Gastroesophageal sphincter (tissue), 4 donors: ENCODE measurements around the gene KRT35. TPM values are rescaled to one million over a fixed set of nuclear protein-coding genes. Genes with fewer than 3 reads are reported as not detected.
"Not testable (repeated sequence)": the region's sequence is repeated elsewhere in the genome, so short reads cannot be mapped to it uniquely, and the experiment has no call there.

ENCODE experiments used
- ATAC-seq: fragments of 150-250 bp; one replicate; pipeline ENCODE4 v1.9.1; 2016; ENCODE audit warnings: mild to moderate bottlenecking, moderate library complexity
- H3K27ac ChIP-seq, 4 donors: fragments of 200-600 bp; sonication (generic) in 3 of 4; 1 replicate in 3 of 4; 2 replicates in 1 of 4; pipeline ENCODE4 v1.5.1; 2016 to 2019
- H3K27me3 ChIP-seq: fragments of 200-600 bp; sonication (generic); one replicate; pipeline ENCODE4 v1.5.1; 2019
- H3K36me3 ChIP-seq, 2 donors: fragments of 200-600 bp; sonication (generic); one replicate each; pipeline ENCODE4 v1.5.1; 2019; ENCODE audit warnings: control low read depth in 1 of 2
- H3K4me1 ChIP-seq, 3 donors: fragments of 200-600 bp; sonication (generic); 1 replicate in 2 of 3; 2 replicates in 1 of 3; pipeline ENCODE4 v1.5.1; 2016 to 2019; ENCODE audit warnings: control low read depth in 2 of 3
- H3K4me3 ChIP-seq, 2 donors: fragments of 200-600 bp; sonication (generic); one replicate each; pipeline ENCODE4 v1.5.1; 2019; ENCODE audit warnings: mild to moderate bottlenecking in 1 of 2, moderate library complexity in 1 of 2
- H3K9me3 ChIP-seq, 3 donors: fragments of 200-600 bp; sonication (generic); one replicate each; pipeline ENCODE4 v1.5.1; 2017 to 2019; ENCODE audit warnings: control low read depth in 2 of 3
- CTCF ChIP-seq, 4 experiments: fragments of 200-600 bp in 2 of 4; fragments of 450-650 bp in 2 of 4; sonication (generic) in 1 of 4; IDR thresholded peaks; one replicate each; pipeline ENCODE4 v1.5.1; 2017 to 2019; ENCODE audit warnings: antibody characterized with exemption in 4 of 4, mild to moderate bottlenecking in 2 of 4, moderate library complexity in 2 of 4
- EP300 ChIP-seq: sonication (generic); formaldehyde crosslinking; IDR thresholded peaks from one replicate; pipeline ENCODE4 v1.6.1; 2017; ENCODE audit warnings: antibody characterized with exemption, mild to moderate bottlenecking
- POLR2A ChIP-seq, 2 donors: fragments of 450-650 bp; IDR thresholded peaks; one replicate each; pipeline ENCODE4 v1.6.1; 2017; ENCODE audit warnings: antibody characterized with exemption in 2 of 2, mild to moderate bottlenecking in 2 of 2, moderate library complexity in 1 of 2
- POLR2AphosphoS5 ChIP-seq: sonication (generic); formaldehyde crosslinking; IDR thresholded peaks from one replicate; pipeline ENCODE4 v1.6.1; 2017; ENCODE audit warnings: antibody characterized with exemption
- WGBS, 2 donors: methylation state at CpG; one replicate each; pipeline ENCODE4 v1.1.5; 2018; ENCODE audit warnings: low coverage in 1 of 2; 5-methylcytosine and 5-hydroxymethylcytosine counted together
- total RNA-seq, 4 donors: library from RNA; depleted of rRNA; stranded (reverse); fragments of >200 nt; gene quantifications; one replicate each; pipeline ENCODE4 v1.1.0, GENCODE V29; 2016

KRT35 gene
- total RNA-seq, 4 donors from 2014 or later, result not detected

- 28 to 72% methylated on average over 3 to 5 of the region's 5 CpGs for WGBS, 2 donors
- no peaks in the 10 kb centered on the region for H3K27me3 ChIP-seq
- no peaks in the 10 kb centered on the region for H3K9me3 ChIP-seq
- no peak overlapping the region for H3K27ac ChIP-seq
- no peak for ATAC-seq
- H3K36me3 ChIP-seq, result no peaks in the 10 kb centered on the region
- H3K4me3 ChIP-seq, result no peak overlapping the region
- TF ChIP-seq CTCF (IDR thresholded peaks at IDR 0.05) (no peak), POLR2AphosphoS5 (no peak), POLR2A (IDR thresholded peaks at IDR 0.05) (no peak), EP300 (no peak)
- peaks cover 0 to 8% (median 0%) of the 10 kb centered on the region in 3 donors for H3K4me1 ChIP-seq
Measured at GRCh38 chr17:41434415-41434814, 46.5 kb downstream of the KRT35 start.

- WGBS, 2 donors, result 35 to 45% methylated on average over 2 to 4 of the region's 4 CpGs
- Histone ChIP-seq H3K4me3 (no peak overlapping the region), H3K27me3 (no peaks in the 10 kb centered on the region), H3K4me1 (peaks cover 0 to 8% (median 0%) of the 10 kb centered on the region in 3 donors), H3K27ac (no peak overlapping the region), H3K9me3 (no peaks in the 10 kb centered on the region), H3K36me3 (no peaks in the 10 kb centered on the region)
- ATAC-seq, result no peak
- TF ChIP-seq POLR2A (IDR thresholded peaks at IDR 0.05) (no peak), CTCF (IDR thresholded peaks at IDR 0.05) (no peak), EP300 (no peak), POLR2AphosphoS5 (no peak)
Measured at GRCh38 chr17:41434005-41434404, 46.9 kb downstream of the KRT35 start.

- TF ChIP-seq POLR2A (IDR thresholded peaks at IDR 0.05), result no peak
- no peak for TF ChIP-seq EP300
- no peak for TF ChIP-seq POLR2AphosphoS5
- TF ChIP-seq CTCF (IDR thresholded peaks at IDR 0.05), result no peak
- no peaks in the 10 kb centered on the region for H3K9me3 ChIP-seq
- 43 to 45% methylated on average over 4 of the region's 4 CpGs for WGBS, 2 donors
- H3K27me3 ChIP-seq, result no peaks in the 10 kb centered on the region
- no peaks in the 10 kb centered on the region for H3K36me3 ChIP-seq
- no peak overlapping the region for H3K4me3 ChIP-seq
- ATAC-seq, result no peak
- peaks cover 0 to 8% (median 0%) of the 10 kb centered on the region in 3 donors for H3K4me1 ChIP-seq
- no peak overlapping the region for H3K27ac ChIP-seq
Measured at GRCh38 chr17:41433586-41433985, 47.4 kb downstream of the KRT35 start.

- H3K4me1 ChIP-seq, ATAC-seq, H3K27ac ChIP-seq, H3K4me3 ChIP-seq, H3K36me3 ChIP-seq, H3K9me3 ChIP-seq, H3K27me3 ChIP-seq: not testable (repeated sequence)
- WGBS, 2 donors, result 78 to 80% methylated on average over 1 to 9 of the region's 9 CpGs
Measured at GRCh38 chr17:41430376-41430775, 50.6 kb downstream of the KRT35 start.

- Histone ChIP-seq H3K9me3 (no peaks in the 10 kb centered on the region), H3K4me1 (peaks cover 0 to 5% (median 0%) of the 10 kb centered on the region in 3 donors), H3K36me3 (no peaks in the 10 kb centered on the region), H3K27me3 (no peaks in the 10 kb centered on the region), H3K4me3 (no peak overlapping the region), H3K27ac (no peak overlapping the region)
- ATAC-seq, result no peak
- WGBS, 2 donors, result 74 to 80% methylated on average over 1 to 5 of the region's 7 CpGs
- TF ChIP-seq POLR2A (IDR thresholded peaks at IDR 0.05) (no peak), EP300 (no peak), CTCF (IDR thresholded peaks at IDR 0.05) (no peak), POLR2AphosphoS5 (no peak)
Measured at GRCh38 chr17:41429667-41430066, 51.3 kb downstream of the KRT35 start.
